Retina (tissue), 1 donor: ENCODE data around the gene POLN.
A peak's percentile ranks its signal among the peaks of the same experiment; 100 is the strongest.
"Not testable (repeated sequence)": the region's sequence is repeated elsewhere in the genome, so short reads cannot be mapped to it uniquely, and the experiment has no call there.

Experiments
- DNase-seq: peaks from one replicate; pipeline ENCODE4 v3.0.0-alpha.2; 2016

POLN gene

GRCh38 chr4:2049381-2049780 lies 192.5 kb downstream of the POLN start:
- no peak for DNase-seq

- DNase-seq = no peak
Measured at GRCh38 chr4:2048831-2049230, 193.1 kb downstream of the POLN start.

- no peak for DNase-seq
Measured at GRCh38 chr4:2047781-2048581, 193.9 kb downstream of the POLN start.

DNA sequence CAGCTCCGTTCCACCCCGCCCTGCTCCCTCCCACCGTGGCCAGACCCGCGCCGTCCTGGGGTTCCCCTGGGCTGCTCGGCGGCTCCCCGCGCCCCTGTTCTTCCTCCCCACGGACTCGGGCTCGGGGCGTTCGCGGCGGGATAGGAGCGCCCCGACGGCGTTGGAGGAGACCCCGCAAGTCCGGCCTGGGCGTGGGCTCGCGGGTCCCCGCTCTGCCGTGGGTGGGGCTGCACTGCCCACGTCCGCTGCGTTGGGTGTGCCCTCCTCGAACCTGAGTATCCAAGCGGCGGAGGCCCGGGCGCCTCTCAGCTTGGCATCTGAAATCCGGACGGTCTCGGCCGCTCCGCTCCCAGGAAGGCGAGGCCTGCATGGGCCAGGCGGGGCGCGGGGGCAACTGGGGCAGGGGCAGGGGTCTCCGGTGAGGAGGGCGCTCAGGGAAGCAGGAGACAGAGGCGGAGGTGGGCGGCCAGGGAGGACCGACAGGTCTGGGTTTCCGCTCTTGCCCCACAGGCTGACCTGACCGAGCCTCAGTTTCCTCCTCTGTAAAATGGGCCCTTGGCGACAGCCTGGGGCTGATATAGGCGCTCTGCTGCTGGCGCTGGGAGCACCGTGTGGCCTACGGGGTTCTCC lies 194.8 kb downstream of the POLN start:
- no peak for DNase-seq

DNA sequence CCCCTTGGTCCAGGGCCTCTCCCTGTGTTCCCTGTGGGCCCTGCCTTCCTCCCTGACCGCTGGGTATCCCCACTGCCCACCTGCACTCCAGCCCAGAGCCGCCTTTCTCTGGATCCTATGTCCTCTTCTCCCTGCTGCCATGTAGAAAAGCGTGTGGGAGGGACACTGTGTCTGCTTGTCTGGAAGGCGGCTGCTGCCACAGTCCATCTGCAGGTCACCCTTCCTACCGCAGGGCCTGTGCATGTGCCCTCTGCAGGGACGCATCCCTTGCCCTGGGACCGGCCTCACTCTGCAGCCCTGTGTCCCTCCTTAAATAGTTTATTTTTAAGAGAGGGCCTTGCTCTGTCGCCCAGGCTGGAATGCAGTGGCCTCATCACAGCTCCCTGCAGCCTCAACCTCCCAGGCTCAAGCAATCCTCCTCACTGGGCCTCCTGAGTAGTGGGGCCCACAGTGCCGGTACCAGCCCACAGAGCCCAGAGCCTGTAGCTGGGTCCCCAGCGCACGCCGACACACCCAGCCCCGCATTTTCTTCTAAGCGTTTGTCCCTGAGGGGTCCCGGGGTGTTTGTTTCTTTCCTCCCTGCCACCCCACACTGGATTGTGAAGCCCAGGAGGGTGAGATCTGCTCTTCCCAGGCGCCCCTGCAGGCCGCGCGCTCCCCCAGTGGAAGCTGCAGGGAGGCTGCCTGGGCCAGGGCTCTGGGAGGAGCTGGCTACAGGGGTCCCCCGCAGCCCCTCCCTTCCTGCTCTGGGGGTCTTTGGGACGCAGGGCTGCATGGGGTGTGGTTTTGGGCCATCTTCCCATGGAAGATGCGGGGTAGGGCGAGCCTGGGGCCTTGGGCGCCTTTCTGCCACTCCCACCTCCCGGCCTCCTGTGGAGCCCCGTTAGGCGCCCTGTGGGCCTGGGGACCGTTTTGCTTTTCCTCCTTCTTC lies 195.6 kb downstream of the POLN start:
- no peak for DNase-seq

- DNase-seq = no peak
Measured at GRCh38 chr4:2045518-2045951, 196.4 kb downstream of the POLN start.

- DNase-seq = no peak
Measured at GRCh38 chr4:2044542-2045517, 197.1 kb downstream of the POLN start.

- DNase-seq = no peak
Measured at GRCh38 chr4:2044119-2044485, 197.8 kb downstream of the POLN start.

DNA sequence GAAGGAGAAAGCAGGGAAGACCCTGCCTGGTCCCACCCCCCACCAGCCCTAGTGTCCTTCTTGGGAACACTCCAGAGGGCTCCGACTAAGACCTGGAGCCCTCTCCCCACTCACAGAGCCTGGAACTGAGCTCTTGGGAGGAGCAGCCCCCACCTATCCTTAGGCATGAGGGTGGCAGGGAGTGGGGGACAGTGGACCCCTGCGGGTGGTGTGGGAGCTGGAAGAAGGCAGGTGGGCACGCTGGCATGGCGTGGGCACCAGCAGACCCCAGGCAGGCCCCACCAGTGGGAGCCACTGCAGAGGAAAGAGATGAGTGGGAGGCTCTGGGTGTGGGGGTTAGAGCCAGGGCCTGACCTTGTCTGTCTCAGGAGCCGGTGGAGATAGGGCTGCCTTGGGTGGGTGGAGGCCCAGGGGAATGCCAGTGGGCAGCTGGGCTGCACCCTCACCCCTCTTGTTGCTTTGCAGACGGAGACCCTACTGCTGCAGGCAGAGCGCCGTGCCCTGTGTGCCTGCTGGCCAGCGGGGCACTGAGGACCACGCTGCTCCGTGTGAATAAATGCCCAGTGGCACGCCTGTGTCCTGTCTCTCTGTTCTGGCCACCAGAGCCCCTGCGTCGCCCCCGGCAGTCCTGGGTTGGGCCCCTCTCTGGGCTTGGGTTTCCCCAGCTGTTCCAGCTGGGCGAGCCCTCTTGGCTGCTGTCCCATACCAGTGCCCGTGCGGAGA lies 198.4 kb downstream of the POLN start:
- no peak for DNase-seq

DNA sequence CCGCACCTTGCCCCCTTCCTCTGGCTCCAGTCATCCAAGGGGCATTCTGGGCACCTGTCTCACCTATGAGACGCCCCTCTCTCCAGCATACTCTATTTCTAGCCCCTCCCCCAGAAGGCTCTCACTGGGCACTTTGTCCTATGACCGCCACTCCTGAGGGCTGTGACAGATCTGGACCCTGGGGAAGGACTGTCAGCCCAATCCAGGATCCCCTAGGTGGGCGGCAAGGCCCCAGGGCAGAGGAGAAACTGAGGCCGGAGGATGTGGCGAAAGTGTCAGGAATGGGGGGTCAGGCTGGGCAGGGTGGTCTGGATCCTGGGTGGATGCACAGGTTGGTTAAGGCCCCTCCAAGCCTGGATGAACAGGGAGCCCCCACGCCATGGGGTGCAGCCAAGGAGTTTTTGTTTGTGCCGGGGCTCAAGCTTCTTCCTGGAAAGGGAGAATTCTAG lies 198.9 kb downstream of the POLN start:
- DNase-seq = no peak

DNA sequence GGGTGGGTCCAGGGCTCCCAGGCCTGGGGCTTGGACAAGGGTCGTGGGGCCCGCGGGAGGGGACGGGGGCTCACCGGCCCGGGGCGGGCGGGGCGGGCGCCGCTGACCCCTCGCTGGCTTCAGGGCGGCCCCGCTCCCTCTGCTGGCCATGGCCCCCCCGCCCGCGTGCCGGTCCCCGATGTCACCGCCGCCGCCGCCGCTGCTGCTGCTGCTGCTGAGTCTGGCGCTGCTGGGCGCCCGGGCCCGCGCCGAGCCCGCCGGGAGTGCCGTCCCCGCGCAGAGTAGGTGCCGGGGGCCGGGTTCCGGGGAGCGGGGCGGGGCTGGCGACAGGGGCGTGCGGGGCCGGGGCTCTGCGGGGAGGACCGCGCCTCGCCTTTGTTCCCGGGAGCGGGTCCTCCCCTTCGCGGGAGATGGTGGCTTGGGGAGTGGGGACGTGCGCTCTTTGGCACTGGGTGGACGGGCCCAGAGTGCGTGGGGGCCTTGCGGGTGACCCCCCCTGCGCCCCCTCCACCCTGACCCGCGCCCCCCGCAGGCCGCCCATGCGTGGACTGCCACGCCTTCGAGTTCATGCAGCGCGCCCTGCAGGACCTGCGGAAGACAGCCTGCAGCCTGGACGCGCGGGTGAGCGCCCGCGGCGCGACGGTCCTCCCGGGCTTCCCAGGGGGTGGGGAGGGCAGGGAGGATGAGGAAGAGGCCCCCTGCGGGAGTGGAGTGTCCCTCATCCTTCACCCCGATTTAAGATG lies 199.5 kb downstream of the POLN start:
- no peak for DNase-seq

- DNase-seq = peak; percentile 92
Measured at GRCh38 chr4:2041239-2042130, 200.4 kb downstream of the POLN start.

DNA sequence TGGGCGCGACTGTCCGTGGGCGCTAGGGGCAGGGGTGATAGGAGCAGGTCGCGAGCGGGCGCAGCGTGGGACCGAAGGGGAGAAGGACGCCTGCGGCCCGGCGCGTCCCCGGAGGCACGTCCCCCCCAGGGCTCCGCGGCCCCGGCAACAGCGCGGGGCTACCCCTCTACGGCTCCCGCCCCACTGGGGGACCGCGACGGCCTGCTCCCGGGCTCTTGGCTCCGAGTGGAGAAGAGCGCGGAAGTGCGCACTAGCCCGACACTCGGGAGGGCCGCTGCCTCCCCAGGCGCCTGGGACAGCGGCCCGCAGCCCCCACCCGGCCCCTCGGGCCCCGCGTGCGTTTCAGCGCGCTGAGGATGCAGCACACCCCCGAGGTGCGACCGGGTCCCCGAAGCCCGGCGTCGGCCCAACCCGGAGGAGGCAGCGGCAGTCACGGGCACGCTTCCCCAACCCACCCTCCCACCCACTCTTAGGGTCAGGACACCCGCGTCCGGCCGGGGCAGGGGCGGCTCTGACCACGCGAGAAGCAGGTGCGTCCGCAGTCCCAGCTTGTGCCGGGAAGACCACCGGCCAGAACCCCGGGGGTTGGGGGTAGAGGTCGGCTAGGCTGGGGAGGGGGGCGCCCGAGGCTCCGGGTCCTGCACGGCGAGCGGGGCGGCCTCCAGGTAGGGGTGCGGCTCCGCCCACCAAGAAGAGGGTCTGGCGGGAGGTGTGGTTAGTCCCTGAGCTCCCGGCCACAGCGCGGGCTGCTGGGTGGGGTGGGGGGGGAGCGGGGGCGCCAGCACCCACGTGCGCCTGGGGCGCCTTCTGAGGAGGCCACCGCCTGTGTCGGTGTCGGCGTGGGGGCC lies 201.3 kb downstream of the POLN start:
- DNase-seq = no peak

- DNase-seq = no peak
Measured at GRCh38 chr4:2036866-2037265, 205.1 kb downstream of the POLN start.

GRCh38 chr4:2036327-2036726 lies 205.6 kb downstream of the POLN start:
- DNase-seq = no peak

DNA sequence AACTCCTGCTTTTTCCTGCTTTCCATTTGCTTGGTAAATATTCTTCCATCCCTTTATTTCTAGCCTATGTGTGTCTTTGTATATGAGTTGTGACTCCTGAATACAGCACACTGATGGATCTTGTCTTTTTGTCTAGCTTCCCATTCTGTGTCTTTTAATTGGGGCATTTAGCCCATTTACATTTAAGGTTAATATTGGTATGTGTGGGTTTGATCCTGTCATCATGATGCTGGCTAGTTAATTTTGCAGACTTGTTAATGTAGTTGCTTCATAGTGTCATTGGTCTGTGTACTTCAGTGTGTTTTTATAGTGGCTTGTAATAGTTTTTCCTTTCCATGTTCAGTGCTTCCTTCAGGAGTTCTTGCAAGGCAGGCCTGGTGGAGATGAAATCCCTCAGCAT lies 210.8 kb downstream of the POLN start:
- DNase-seq = not testable (repeated sequence)

DNA sequence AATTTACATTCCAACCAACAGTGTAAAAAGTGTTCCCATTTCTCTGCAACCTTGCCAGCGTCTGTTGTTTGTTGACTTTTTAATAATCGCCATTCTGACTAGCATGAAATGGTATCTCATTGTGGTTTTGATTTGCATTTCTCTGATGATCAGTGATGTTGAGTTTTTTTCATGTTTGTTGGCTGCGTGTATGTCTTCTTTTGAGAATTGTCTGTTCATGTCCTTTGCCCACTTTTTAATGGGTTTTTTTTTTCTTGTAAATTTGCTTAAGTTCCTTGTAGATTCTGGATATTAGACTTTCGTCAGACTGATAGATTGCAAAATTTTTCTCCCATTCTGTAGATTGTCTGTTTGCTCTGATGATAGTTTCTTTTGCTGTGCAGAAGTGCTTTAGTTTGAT lies 214.8 kb downstream of the POLN start:
- not testable (repeated sequence) for DNase-seq

DNA sequence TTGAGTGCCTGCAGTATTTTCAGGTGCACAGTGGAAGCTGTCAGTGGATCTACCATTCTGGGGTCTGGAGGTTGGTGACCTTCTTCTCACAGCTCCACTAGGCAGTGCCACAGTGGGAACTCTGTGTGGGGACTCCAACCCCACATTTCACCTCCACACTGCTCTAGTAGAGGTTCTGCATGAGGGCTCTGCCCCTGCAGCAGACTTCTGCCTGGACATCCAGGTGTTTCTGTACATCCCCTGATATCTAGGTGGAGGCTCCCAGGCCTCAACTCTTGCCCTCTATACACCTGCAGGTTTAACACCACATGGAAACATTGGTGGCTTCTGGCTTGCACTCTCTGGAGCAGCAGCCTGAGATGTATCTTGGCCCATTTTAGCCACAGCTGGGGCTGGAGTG lies 216.1 kb downstream of the POLN start:
- DNase-seq = no peak

- DNase-seq = no peak
Measured at GRCh38 chr4:2024683-2025082, 217.2 kb downstream of the POLN start.
